ENCODE results near the gene CARNS1. TPM values are rescaled to one million over a fixed set of nuclear protein-coding genes. Genes with fewer than 3 reads are reported as not detected.

CARNS1 gene
- total and polyA plus RNA-seq, 10 of the 15 experiments (the other 5 are each of a cell fraction or from before 2014, with no cell fraction given): 0.02 to 0.14 (median 0.10) TPM; not detected in 3

- H3K4me2 ChIP-seq (ENCODE audit: control insufficient read depth, insufficient read depth): no peak overlapping the region
- TF ChIP-seq PAX8 (IDR thresholded peaks at IDR 0.05) (no peak), POLR2A (IDR thresholded peaks at IDR 0.05; ENCODE audit: low read depth, low read length) (peak; percentile 46; the same call in 1 of the 2 replicates)
- H3K36me3 ChIP-seq (ENCODE audit: control insufficient read depth in 2 of 2, insufficient read depth in 2 of 2, low read length in 1 of 2): no peaks in the 10 kb centered on the region
- no peak overlapping the region for H3K27ac ChIP-seq (ENCODE audit: control insufficient read depth, insufficient read depth)
- H2AFZ ChIP-seq (ENCODE audit: control insufficient read depth, low read depth, low read length): no peak overlapping the region
- ChIA-PET POLR2A (interaction anchor here (1.2 kb wide), 1 partner anchor 12 kb away, joined by 4 read pairs; the partner anchor contains the start of gene TMEM134), CTCF (interaction anchor here (0.8 to 1.5 kb wide), 2 partner anchors 12 to 43 kb away, joined by 3 to 4 read pairs; no protein-coding TSS in a partner anchor), SMC1A (ENCODE audit: uncharacterized antibody, unreplicated experiment) (no interaction called here), RAD21 (ENCODE audit: unreplicated experiment) (no interaction called here)
- in situ Hi-C loops (cut with MboI): no loop called here
- H3K27me3 ChIP-seq (replicated peaks in 1 of 2; ENCODE audit: control insufficient read depth in 2 of 2, insufficient read depth in 2 of 2, low read length in 1 of 2): no peaks in the 10 kb centered on the region
- DNase-seq (ENCODE audit: low read depth, low spot score): no peak
- no peaks in the 10 kb centered on the region for H3K79me2 ChIP-seq (ENCODE audit: control insufficient read depth, insufficient read depth, low read length)
- H4K20me1 ChIP-seq (ENCODE audit: control insufficient read depth, insufficient read depth): no peaks in the 10 kb centered on the region
- WGBS (ENCODE audit: insufficient coverage, insufficient replicate concordance, low lambda C conversion rate, missing lambda C conversion rate): 74% methylated on average over 25 of the region's 25 CpGs
- H3K9ac ChIP-seq (ENCODE audit: control insufficient read depth, insufficient read depth, low read length): no peak overlapping the region
- peaks cover 19% of the 10 kb centered on the region for H3K4me1 ChIP-seq (ENCODE audit: control insufficient read depth, insufficient read depth, low read length)
- ATAC-seq: no peak
- no TSS peak for BruUV-seq (replicated peaks)
- H3K9me3 ChIP-seq (replicated peaks; ENCODE audit: control insufficient read depth, insufficient read depth, low read length): no peaks in the 10 kb centered on the region
- intact Hi-C loops (cut with micrococcal nuclease; ENCODE audit: unreplicated experiment): no loop called here
- H3K4me3 ChIP-seq: no peak overlapping the region
- no peak for FAIRE-seq
Observed at GRCh38 chr11:67456068-67456705, 40.7 kb downstream of the CARNS1 start.

DNA sequence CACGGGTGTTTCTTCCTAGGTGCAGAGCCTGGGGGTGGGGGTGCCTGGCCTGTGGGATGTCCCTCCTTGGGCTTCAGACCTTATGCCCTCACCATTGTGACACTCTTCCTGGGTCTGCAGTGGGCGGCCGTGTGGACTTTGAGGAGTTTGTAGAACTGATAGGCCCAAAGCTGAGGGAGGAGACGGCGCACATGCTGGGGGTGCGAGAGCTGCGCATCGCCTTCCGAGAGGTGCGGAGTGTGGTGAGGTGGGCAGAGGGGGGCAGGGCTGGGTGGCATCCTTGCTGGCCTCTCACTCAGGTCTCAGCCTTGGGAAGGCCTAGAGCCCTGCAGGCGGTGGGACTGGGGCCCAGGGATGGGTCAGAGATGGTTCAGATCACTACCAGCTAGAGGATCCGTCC lies 42.0 kb downstream of the CARNS1 start:
- no peaks in the 10 kb centered on the region for H3K27me3 ChIP-seq (replicated peaks in 1 of 2; ENCODE audit: control insufficient read depth in 2 of 2, insufficient read depth in 2 of 2, low read length in 1 of 2)
- intact Hi-C loops (cut with micrococcal nuclease; ENCODE audit: unreplicated experiment): no loop called here
- H3K4me2 ChIP-seq (ENCODE audit: control insufficient read depth, insufficient read depth): no peak overlapping the region
- 83% methylated on average over 11 of the region's 12 CpGs for WGBS (ENCODE audit: insufficient coverage, insufficient replicate concordance, low lambda C conversion rate, missing lambda C conversion rate)
- ChIA-PET POLR2A (interaction anchor here (1.3 kb wide), 1 partner anchor 10 kb away, joined by 3 read pairs; no protein-coding TSS in a partner anchor), CTCF (interaction anchor here (1.5 kb wide), 1 partner anchor 11 kb away, joined by 4 read pairs; no protein-coding TSS in a partner anchor), RAD21 (ENCODE audit: unreplicated experiment) (no interaction called here), SMC1A (ENCODE audit: uncharacterized antibody, unreplicated experiment) (interaction anchor here (2.2 kb wide), 1 partner anchor 11 kb away, joined by 7 read pairs; no protein-coding TSS in a partner anchor)
- ATAC-seq (no peak), FAIRE-seq (no peak), DNase-seq (ENCODE audit: low read depth, low spot score) (no peak)
- H3K4me1 ChIP-seq (ENCODE audit: control insufficient read depth, insufficient read depth, low read length): peaks cover 19% of the 10 kb centered on the region
- BruUV-seq (replicated peaks): no TSS peak
- H3K4me3 ChIP-seq: no peak overlapping the region
- no peaks in the 10 kb centered on the region for H3K36me3 ChIP-seq (ENCODE audit: control insufficient read depth in 2 of 2, insufficient read depth in 2 of 2, low read length in 1 of 2)
- in situ Hi-C loops (cut with MboI): no loop called here
- no peaks in the 10 kb centered on the region for H3K9me3 ChIP-seq (replicated peaks; ENCODE audit: control insufficient read depth, insufficient read depth, low read length)
- no peaks in the 10 kb centered on the region for H4K20me1 ChIP-seq (ENCODE audit: control insufficient read depth, insufficient read depth)
- no peak overlapping the region for H3K9ac ChIP-seq (ENCODE audit: control insufficient read depth, insufficient read depth, low read length)
- H3K27ac ChIP-seq (ENCODE audit: control insufficient read depth, insufficient read depth): no peak overlapping the region
- no peak overlapping the region for H2AFZ ChIP-seq (ENCODE audit: control insufficient read depth, low read depth, low read length)
- H3K79me2 ChIP-seq (ENCODE audit: control insufficient read depth, insufficient read depth, low read length): no peaks in the 10 kb centered on the region
- no peak for TF ChIP-seq SPI1 (IDR thresholded peaks at IDR 0.05; ENCODE audit: borderline replicate concordance, insufficient read depth, low read depth, low read length)
- no peak for TF ChIP-seq TBL1XR1 (IDR thresholded peaks at IDR 0.05; ENCODE audit: low read depth, low read length)
- TF ChIP-seq NFIC (IDR thresholded peaks at IDR 0.05; ENCODE audit: low read depth, low read length): no peak
- TF ChIP-seq CBX3 (IDR thresholded peaks at IDR 0.05; ENCODE audit: borderline replicate concordance, low read depth): no peak
- no peak for TF ChIP-seq HDAC2 (IDR thresholded peaks at IDR 0.05)
- no peak for TF ChIP-seq CHD4 (IDR thresholded peaks at IDR 0.05)
- TF ChIP-seq ESRRA (IDR thresholded peaks at IDR 0.05; ENCODE audit: low read length): no peak
- no peak for TF ChIP-seq KAT2A (conservative IDR thresholded peaks at IDR 0.05; ENCODE audit: control insufficient read depth, low read depth, low read length)
- TF ChIP-seq USF1 (IDR thresholded peaks at IDR 0.05; ENCODE audit: borderline replicate concordance, extremely low read length, insufficient read depth, low read depth, low read length): no peak
- TF ChIP-seq CEBPB (IDR thresholded peaks at IDR 0.05; ENCODE audit: borderline replicate concordance in 1 of 2, low read depth in 2 of 2, low read length in 2 of 2): no peak
- no peak for TF ChIP-seq CBX5 (IDR thresholded peaks at IDR 0.05; ENCODE audit: low read depth)
- TF ChIP-seq ZBTB33 (IDR thresholded peaks at IDR 0.05): no peak
- TF ChIP-seq EGR1 (IDR thresholded peaks at IDR 0.05; ENCODE audit: borderline replicate concordance in 1 of 2, low read depth in 2 of 2, low read length in 2 of 2): no peak
